Measurements from ENCODE around the gene CAPS.
"Not testable (repeated sequence)": the region's sequence is repeated elsewhere in the genome, so short reads cannot be mapped to it uniquely, and the experiment has no call there.

CAPS gene

DNA sequence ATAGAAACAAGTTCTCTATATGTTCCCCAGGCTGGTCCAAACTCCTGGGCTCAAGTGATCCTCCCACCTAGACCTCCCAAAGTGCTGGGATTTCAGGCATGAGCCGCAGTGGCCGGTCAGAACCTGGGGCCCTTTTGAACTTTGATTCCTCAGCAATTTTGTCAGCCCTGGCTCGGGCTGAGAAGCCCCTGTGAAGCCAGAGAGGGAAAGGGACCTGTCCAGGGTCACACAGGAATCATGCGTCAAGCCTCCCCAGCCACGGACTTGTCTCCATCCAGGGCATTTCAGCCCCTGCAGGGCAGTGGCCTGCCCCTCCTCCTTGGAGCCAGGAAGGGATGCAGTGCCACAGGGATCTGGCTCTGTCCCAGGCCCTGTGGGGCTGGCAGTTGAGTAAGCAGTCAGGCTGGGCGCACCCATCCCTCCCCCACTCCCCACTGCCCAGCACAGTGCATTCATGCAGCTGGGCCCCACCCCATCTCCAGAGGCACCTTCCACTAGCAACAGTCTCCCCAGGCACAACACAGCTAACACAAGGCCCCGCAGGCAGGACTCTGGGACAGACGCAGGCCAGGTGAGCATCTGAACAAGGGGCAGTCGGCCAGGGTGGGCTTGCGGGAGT, at the start of gene CAPS:
Gene CAPS, plus strand, starts transcription at position 516 of the 619 bp plus-strand sequence. CDS start 153 bp downstream, outside the sequence.
- DNase-seq: no peak

DNA sequence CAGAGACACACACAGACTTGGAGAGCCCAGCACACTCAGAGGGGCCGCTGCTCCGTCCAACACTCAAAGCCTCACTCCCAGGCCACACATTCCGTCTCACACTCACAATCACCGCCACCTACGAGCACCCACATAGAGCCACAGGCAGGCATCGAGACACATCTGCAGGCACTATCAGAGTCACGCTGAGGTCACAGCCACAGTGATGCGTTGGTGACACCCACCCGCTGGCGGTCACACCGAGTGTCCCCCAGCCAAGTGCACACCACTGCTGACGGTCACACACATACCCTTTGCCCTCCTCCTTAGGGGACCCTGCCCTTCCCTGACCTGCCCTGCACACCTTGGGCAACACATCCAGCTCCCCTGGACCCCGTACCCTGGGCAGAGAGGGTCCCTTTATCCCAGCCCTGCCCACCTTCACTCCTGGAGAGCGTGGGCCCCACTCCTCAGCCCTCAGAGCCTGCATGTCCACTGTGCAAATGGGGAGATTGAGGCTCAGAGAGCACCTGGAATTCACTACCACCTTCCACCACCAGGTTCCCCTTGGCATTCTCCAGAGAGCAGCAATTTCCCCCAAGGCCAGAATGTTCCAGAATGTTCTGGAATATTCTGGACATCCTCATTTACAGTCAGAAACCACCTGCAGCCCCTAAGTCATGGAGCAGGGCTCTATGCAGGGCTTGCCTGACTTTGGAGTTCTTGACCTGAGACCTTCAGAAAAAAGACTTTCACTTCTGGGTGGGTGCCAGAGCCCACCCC, 49.1 kb upstream of the CAPS start:
- DNase-seq: no peak

DNA sequence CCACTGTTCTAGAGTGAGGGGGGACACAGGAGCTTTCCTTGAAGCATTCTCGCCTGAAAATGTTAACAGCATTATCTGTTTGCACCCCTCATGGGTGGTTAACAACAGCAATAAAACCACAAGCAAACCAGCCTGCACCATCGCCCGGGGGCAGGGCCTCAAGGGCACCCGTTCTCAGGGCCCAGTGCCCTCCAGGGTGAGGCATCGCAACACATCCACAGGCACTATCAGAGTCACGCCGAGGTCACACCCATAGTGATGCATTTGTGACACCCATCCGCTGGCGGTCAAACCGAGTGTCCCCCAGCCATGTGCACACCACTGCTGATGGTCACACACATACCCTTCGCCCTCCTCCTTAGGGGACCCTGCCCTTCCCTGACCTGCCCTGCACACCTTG, 48.3 kb upstream of the CAPS start:
- no peak for DNase-seq

DNA sequence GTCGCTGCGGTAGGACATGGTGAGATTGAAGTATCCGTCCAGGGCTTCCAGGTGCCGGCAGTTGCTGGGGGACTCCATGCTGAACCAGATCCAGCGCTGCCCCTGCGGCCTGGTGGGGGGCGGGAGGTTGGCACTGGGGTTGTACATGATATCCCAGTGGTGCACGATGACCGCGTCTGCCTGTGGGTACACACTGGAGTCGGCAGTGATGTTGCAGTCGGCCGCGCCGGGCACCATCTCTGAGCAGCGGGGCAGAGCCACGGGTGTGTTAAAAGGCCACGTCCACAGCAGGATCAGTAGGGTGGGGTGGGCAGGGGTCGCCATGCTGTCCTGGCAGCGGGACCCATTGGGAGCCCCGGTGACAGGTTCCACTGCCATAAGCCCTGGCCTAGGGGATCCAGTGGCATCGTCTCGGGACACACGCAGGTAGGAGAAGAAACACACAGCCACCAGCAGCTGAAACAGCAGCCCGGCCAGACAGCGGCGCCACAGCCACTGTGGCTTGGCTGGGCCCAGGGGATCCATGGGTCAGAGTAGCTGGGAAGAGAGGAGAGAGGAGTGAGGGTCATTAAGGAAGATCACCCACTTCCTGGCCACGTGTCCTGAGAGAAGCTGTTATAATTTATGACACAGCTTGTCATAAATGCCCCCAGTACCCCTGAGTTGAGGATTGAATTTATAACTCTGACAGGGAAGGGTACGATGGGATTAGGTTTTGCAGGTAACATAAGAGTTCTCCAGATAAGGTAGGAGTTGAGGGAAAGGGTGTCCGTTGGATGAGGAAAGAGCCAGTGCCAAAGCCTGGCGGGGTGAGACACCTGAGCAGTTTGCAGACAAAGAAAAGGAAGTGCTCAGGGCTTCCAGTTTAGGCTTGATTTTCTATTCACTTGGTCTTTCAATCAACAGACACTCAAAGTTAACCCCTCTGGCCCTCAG, 46.6 kb upstream of the CAPS start:
- no peak for DNase-seq

DNA sequence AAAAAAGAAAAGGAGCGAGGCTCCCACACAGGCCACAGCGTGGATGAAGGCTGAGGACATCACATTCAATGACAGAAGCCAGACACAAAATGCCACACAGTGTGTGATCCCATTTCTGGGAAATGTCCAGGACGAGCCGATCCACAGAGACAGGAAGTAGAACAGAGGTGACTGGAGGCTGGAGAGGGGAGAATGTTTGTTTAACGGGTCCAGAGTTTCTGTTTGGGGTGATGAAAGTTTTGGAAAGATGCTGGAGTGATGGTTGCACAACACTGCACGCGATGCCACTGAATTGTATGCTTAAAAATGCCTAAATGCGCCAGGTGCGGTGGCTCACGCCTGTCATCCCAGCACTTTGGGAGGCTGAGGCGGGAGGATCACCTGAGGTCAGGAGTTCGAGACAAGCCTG, 43.1 kb upstream of the CAPS start:
- no peak for DNase-seq

DNA sequence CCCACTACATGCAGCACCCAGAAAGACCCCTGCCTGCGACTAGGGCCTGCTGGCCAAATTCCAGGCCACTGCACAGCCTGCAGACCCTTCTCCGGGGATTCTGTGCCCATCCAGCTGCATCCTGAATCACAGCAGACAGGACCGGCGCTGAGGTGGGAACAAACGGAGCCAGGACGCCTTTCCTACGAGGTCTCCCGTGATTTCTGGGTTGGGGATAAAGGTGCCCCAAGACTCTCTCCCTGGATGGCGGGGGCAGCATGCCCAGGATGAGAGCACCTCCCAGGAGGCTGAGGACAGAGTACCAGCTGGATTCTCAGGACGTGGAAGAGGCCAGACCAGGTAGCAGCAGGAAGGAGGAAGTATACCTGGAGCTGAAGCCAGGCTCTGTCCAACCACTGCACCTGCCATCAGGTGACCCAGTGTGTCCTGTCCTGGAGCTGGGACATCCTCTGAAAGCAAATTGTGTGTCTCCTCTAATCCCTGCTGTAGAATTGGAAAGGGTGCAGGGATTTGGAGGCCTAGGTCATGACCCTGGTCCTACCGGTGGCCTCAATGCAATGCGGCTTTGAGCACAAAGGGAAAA, 40.3 kb upstream of the CAPS start:
- DNase-seq: no peak

DNA sequence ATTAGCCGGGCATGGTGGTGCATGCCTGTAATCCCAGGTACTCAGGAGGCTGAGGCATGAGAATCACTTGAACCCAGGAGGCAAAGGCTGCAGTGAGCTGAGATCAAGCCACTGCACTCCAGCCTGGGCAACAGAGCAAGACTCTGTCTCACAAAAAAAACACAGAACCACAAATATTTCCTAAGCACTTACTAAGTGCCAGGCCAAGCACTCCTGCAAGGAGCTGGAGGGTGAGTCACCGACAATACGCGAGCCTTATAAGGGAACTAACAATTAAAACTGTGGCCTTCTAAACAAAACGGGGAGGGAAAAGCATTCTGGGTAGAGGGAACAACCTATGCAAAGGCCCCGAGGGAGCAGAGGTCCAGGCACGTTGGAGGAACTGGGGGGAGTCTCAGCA, 39.6 kb upstream of the CAPS start:
- DNase-seq: not testable (repeated sequence)

DNA sequence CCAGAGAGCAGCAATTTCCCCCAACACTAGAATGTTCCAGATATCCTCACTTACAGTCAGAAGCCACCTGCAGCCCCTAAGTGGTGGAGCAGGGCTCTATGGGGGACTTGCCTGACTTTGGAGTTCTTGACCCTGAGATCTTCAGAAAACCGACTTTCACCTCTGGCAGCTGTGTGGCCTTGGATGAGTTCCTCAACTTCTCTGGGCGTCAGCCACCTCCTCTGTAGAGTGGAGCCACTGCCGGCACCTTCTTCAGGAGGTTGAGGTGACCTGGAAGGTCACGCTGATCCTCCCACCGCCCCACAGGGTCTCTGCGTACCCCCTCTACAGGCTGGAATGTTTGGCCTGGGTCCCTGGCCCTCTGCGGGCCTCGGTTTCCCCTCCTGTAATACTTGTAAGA, 36.6 kb upstream of the CAPS start:
- DNase-seq: no peak

DNA sequence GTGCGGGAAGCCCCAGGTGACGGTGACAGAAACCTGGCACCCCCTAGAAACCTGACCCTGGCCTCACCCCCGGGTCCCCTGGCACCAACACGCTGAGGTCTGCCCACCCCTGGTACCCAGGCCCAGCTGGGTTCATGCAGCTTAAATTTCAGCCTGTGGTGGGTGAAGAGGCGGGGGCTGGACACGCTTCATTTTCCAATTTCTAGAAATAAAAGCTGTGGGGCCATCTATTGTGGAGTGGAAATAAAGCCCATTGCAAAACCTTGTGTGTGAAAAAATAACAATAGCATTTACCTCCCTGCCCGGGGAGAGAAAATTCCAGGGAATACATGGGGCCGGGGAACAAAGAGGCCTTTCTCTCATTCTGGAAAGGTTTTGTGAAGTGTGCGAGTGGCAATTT, 36.2 kb upstream of the CAPS start:
- DNase-seq: no peak

DNA sequence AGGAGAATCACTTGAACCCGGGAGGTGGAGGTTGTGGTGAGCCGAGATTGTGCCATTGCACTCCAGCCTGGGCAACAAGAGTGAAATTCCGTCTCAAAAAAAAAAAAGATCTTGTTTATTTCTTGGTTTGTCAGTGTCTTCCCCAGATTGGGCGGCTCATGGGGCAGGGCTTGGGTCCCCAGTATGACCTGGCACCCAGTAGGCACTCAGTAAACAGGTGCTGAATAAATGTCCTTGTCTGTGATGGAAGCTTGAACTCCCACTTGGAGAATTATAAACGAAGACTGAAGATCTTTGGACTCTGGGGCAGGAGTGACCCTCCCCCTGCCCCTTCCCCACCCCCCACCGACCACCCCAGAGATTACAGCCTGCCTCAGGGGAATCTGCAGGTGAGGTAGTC, 33.9 kb upstream of the CAPS start:
- DNase-seq: no peak

DNA sequence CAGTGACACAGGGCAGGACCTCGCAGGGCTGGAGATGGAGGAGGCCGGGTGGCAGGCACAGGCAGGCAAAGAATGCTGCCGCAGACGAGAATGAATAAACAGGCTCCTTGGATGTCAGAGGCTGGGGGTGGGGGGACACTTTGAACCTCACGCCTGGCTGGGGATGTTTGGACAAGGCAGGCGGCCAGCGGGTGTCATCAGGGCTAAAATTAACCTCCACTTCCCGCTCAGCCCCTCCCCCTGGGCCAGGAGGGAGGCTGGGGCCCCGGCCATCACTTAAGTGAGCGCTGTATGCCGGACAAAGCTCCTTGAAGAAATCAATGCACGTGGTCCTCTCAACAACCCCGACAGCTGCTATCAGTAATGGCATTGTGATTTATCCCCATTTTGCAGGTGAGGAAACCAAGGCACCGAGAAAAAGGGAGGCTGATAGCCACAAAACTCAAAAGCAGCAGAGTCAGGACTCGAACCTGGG, 33.4 kb upstream of the CAPS start:
- no peak for DNase-seq

DNA sequence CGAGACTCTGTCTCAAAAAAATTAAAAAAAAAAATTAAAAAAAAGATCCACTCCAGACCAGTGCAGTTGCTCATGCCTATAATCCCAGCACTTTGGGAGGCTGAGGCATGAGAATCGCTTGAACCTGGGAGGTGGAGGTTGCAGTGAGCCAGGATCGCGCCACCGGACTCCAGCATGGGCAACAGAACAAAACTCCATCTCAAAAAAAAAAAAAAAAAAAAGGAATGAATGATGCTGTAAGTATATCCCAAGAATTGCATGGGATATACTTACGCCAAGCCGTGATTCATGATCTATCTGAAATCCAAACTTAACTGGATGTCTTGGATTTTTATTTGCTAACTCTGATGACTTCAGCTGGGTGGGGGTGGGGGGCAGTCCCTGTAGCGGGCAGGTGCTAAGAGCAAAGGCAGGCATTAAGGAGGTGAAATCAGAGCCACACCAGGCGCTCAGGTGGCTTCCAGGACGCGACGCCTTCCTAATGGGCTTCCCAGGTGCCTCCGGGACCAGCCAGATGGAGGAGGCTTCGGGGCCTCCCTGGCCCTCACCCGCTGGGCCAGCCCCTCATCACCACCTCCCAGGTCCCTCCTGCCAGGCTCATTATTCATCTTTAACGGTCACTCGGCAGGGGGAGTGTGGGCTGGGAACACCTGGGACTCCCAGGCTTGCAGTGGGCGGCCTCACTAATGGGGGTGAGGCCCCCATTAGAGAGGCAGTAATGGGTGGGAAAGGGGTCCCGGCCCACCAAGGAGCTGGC, 32.3 kb upstream of the CAPS start:
- DNase-seq: no peak

DNA sequence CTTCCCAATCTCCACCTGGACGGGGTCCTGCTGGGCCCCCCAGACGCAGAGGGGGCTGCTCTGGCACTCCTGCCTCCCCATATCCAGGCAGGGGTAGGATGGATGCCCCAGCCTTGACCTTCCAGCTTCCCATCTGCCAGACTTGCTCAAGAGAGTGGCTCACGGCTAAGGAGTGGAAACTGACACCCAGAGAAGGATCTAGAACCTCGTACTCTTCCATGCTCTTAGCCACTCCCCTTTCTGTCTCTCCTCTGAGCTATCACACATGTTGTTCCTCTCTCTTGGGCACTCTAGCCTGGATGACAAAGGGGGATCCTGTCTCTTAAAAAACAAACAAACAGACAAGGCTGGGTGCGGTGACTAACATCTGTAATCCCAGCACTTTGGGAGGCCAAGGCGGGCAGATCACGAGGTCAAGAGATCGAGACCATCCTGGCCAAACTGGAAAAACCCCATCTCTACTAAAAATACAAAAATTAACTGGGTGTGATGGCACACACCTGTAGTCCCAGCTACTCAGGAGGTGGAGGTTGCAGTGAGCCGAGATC, 31.6 kb upstream of the CAPS start:
- DNase-seq: no peak

DNA sequence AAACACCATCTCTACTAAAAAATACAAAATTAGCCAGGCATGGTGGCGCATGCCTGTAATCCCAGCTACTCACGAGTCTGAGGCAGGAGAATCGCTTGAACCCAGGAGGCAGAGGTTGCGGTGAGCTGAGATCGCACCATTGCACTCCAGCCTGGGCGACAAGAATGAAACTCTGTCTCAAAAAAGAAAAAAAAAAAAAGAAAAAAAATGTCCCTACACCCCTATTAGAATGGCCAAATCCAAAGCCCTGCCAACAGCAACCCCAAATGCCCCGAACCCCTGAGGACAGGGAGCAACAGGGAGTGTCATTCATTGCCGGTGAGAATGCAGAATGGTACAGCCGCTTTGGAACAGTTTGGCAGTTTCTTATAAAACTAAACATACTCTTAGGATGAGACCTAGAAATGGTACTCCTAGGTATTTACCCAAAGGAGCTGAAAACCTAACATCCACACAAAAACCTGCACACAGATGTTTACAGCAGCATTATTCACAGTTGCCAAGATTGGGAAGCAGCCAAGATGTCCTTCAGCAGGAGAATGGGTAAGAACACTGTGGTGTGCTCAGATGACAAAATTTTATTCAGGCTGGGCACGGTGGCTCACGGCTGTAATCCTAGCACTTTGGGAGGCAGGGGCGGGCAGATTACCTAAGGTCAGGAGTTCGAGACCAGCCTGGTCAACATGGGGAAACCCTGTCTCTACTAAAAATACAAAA, 30.7 kb upstream of the CAPS start:
- not testable (repeated sequence) for DNase-seq

DNA sequence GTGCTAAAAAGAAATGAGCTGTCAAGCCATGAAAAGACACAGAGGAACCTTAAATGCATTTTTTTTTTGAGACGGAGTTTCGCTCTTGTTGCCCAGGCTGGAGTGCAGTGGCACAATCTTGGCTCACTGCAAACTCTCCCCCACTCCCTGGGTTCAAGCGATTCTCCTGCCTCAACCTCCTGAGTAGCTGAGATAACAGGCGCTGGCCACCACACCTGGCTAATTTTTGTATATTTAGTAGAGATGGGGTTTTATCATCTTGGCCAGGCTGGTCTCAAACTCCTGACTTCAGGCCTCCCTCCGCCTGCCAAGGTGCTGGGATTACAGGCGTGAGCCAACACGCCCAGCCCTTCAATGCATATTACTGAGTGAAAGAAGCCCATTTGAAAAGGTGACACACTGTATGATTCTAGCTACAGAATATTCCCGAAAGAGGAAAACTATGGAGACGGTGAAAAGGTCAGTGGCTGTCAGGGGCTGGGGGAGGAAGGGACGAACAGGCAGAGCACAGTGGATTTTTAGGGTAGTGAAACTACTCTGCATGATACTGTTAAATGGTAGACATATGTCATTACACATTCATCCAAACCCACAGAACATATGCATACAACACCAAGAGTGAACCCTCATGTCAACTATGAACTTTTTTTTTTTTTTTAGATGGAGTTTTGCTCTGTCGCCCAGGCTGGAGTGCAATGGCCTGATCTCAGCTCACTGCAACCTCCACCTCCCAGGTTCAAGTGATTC, 29.8 kb upstream of the CAPS start:
- DNase-seq: not testable (repeated sequence)

DNA sequence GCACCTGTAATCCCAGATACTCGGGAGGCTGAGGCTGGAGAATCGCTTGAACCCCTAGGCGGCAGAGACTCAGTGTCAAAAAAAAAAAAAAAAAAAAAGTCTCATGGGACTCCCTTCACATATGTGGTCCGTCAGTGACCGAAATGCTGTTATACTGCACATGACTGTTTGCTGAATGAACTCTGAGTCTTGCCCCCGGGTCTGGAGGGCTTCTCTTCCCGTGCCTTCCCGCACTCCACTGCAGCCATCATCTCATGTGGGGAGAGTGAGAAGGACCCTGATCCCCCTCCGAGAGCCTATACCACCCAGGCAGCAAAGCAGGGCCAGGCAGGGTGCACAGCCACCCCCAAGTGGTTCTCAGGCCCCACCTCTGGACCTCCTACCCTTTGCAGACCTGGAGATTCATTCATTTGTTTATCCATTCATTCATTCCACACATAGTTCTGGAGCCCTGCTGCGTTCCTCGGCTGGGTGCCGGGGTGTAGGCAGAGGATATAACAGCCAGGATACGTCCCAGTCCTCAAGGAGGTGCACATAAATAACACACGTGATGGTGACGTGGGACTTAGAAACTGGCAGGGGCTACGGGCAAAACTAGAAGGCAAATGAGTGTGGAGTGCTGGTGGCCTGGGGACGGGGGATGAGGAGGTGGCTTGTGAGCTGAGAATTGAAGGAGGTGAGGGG, 24.6 kb upstream of the CAPS start:
- no peak for DNase-seq

DNA sequence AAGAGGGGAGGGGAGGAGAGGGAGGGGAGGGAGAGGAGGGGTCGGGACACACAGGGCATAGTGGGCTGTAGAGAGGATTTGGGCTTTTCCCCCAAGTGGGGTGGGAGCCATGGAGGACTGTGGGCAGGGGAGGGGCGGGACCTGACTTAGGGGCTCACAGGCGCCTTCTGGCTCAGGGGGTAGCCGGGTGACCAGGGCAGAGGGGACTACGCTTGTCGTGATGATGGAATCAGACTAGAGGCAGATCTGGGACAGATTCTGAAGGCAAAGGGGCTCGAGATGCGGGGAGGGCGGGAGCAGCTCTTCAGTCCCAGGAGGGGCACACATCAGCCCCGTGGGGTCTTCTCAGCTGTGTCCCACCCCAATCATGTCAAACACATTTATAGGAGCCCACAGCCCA, 24.0 kb upstream of the CAPS start:
- no peak for DNase-seq

DNA sequence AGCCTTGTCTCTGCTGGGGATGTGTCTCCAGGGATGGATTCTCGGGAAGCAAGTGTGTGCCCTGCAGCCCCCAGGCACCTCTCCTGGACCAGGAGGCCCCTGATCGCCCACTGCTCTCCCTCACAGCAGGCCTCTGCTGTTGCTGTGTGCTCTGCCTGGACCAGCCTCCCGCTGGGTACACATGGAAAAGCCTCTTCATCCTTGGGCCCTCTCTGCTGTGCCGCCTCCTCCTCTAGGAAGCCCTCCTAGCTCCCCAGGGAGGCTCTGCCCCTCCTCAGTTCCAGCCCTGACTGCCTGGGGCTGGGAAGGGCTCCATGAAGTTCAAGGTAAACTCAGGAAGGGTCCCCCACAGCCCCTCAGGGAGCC, 22.5 kb upstream of the CAPS start:
- DNase-seq: no peak

DNA sequence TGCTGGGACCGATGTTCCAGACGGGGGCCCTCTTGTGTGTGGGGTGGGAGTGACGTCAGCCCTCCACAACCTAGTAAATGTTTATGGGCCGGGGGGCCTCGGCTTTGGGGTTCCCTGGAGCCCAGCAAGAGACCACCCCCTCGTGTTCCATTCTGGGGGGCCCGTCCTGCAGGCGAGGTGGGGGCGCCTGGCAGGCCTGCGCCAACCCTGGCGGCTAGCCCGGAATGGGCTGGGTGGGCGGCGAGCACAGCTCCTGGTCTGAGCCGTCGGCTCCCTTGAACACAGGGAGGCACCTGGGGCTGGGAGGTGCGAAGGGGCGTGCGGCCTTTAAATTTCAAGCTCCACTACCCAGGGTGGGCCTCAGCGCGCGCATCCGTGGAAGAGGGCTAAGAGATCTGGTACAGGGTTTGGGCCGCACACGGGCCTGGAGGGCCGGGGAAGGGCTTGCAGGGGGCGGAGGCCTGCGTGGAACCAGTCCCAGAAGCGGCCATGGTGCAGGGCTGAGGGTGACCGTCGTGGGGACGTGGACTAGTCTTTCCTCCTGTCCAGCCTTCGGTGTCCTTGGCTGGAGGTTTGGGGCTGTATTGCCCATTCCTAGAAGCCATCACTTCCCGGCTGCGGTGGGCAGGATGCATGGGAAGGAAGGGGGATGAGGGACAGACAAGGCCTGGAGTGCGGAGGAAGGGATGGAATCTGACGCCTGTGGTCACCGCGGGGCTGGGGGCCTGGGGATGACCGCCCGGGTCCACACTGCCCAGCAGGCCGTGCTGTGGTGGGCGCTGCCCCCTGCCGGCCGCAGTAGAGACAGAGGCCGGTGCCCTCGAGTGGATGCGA, 21.9 kb upstream of the CAPS start:
- no peak for DNase-seq
